Measurements from ENCODE around the gene RAD51B.
"Not testable (repeated sequence)": the region's sequence is repeated elsewhere in the genome, so short reads cannot be mapped to it uniquely, and the experiment has no call there.

RAD51B gene

GRCh38 chr14:68689511-68689910, 869.9 kb downstream of the RAD51B start:
- DNase-seq, result no peak

- no peak for DNase-seq
Measured at GRCh38 chr14:68690089-68690958, 870.7 kb downstream of the RAD51B start.

- no peak for DNase-seq
Measured at GRCh38 chr14:68691031-68691791, 871.6 kb downstream of the RAD51B start.

GRCh38 chr14:68691792-68692118, 872.2 kb downstream of the RAD51B start:
- no peak for DNase-seq

DNA sequence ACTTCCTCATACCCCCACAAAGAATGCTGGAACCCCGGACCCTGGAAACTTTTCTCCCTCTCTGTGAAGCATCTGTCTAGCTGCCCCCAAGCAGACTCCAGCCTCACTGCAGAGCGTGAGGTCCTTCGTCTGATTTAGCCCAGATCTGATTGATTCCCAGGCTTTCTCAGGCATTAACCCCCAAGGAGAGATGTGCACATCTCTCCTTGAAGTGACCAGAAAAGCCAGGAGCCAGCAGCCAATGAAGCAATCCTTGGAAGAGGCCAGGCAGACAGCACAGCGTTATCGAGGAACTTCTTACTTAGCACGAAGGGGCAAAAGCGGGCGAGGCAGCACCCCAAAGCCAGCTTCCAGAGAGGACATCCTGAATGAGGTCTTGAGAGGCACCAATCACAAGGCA, 872.6 kb downstream of the RAD51B start:
- no peak for DNase-seq

GRCh38 chr14:68692916-68693771, 873.6 kb downstream of the RAD51B start:
- no peak for DNase-seq

DNA sequence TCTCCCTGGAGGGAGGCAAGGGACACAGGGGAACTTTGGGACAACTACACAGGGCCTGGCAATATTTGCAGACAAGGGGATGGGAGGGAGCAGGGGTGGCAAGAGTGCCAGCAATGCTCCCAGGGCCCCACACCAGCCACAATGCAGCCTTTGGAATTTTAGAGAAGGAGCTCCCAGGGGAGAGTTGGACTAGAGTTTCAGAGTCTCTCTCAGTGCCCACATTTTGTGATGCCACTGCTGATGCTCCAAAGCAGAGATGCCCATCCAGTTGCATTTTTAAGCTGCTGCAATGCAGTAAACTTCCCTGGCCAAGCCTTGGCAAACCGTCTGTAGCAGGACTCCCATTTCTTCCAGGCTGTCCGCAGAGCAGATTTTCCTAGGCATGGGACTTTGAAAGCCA, 874.3 kb downstream of the RAD51B start:
- DNase-seq, result no peak

GRCh38 chr14:68694516-68695235, 875.1 kb downstream of the RAD51B start:
- DNase-seq, result no peak

- no peak for DNase-seq
Measured at GRCh38 chr14:68695326-68695768, 875.8 kb downstream of the RAD51B start.

GRCh38 chr14:68695856-68696255, 876.3 kb downstream of the RAD51B start:
- no peak for DNase-seq

- no peak for DNase-seq
Measured at GRCh38 chr14:68696266-68696665, 876.7 kb downstream of the RAD51B start.

DNA sequence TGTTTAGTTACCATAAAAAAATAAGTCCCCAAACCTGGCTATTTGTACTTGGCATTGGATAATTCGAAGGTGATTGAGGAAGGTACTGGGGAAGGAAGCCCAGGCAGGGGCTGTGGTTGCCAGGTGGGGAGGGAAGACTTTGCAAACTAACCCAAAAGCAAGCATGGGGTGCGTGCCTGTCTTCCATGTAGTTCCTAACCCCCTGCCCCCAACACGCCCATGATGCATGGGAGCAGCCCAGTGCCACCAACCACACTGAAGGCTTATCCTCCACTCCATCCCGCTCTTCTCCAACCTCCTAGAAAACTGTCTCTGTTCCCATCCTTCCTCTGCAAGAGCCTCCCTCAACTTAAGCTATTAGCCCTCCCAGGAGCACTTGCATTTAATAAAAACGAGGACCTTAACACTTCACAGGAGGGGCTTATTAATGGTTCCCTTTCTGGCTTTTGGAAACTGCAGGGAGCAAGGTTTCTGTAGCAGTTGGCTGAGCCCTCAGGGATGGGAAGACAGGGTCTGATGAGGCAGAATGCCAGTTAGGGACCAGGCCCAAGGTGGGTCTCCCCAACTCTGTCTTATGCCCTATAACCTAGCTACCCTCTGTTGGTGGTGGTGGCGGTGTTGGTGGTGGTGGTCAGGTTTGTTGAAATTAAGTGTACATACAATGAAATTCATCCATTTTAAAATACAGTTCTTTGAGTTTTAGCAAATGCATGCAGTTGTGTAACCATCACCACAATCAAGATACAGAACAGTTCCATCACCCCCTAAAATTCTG, 877.3 kb downstream of the RAD51B start:
- DNase-seq, result no peak

GRCh38 chr14:68698773-68699172, 879.2 kb downstream of the RAD51B start:
- not testable (repeated sequence) for DNase-seq

- DNase-seq, result no peak
Measured at GRCh38 chr14:68701001-68701741, 881.6 kb downstream of the RAD51B start.

GRCh38 chr14:68702135-68702534, 882.6 kb downstream of the RAD51B start:
- DNase-seq, result no peak

GRCh38 chr14:68702578-68702977, 883.0 kb downstream of the RAD51B start:
- no peak for DNase-seq

GRCh38 chr14:68703093-68703492, 883.5 kb downstream of the RAD51B start:
- DNase-seq, result no peak

DNA sequence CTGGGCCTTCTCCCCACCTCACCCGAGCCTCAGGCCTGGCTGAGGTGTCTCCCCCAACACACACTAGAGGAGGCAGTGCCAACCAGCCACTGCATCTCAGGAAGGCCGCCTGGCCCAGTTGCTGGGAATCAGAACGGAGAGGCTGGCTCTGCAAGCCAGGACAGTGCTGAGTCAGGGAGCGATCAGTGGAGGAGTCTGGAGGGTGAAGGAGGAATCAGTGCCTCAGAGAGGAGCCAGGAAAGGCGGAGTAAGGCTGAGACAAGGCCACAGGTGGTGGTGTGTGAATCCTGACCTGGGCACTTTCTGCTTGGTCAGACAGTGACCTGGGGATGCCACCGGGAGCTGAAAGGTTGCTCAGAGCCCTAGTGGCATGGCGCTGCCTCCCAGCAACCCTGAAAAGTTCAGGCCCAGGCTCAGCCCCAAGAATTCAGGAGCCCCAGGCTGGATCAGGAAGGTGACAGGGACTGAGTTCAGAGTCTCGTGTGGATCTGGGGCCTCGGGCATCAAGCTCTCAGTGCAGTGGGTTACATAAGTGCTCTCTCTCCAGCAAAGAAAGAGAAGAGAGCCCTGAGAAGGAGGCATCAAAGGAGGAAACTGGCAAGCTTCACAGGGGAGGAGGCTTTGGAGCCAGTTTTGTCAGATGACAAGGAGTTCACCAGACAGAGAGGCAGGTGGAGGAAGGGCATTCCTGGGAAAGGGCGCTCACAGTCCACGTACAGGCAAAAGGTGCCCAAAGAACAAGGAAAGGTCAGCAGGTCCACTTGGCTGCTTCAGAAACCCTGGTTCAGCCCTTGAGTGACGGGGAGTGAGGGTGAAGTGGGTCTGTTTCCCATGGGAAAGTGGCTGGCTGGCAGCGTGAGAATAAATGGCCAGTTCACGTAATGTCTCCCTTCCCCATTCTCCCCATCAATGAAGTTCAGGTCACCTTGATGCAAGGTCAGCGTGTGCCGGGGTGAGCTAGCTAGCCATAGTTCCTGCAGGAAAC, 885.4 kb downstream of the RAD51B start:
- no peak for DNase-seq

GRCh38 chr14:68705741-68706283, 886.2 kb downstream of the RAD51B start:
- peak; percentile 54 for DNase-seq

All from NCI-H510A (cell line).